Hepatocyte (in vitro differentiated cells): Measurements from ENCODE around the gene CDH12.

ENCODE experiments used
- EZH2 ChIP-seq: fragments of 200-600 bp; sonication (generic); IDR thresholded peaks from 2 replicates; pipeline ENCODE4 v1.6.1; 2016; ENCODE audit warnings: antibody characterized with exemption, mild to moderate bottlenecking, borderline replicate concordance
- EZH2phosphoT487 ChIP-seq: fragments of 200-600 bp; sonication (generic); IDR thresholded peaks from one replicate; pipeline ENCODE4 v1.6.1; 2018; ENCODE audit warnings: antibody characterized with exemption, mild to moderate bottlenecking, low read depth, moderate library complexity; ENCODE audit not compliant: unreplicated experiment, severe bottlenecking
- TF ChIP-seq, protein P1 (sequence below): fragments of 200-600 bp; sonication (generic); IDR thresholded peaks from 2 replicates; pipeline ENCODE4 v1.5.1; 2016; ENCODE audit warnings: antibody characterized with exemption, mild to moderate bottlenecking; ENCODE audit not compliant: poor library complexity

DNA sequence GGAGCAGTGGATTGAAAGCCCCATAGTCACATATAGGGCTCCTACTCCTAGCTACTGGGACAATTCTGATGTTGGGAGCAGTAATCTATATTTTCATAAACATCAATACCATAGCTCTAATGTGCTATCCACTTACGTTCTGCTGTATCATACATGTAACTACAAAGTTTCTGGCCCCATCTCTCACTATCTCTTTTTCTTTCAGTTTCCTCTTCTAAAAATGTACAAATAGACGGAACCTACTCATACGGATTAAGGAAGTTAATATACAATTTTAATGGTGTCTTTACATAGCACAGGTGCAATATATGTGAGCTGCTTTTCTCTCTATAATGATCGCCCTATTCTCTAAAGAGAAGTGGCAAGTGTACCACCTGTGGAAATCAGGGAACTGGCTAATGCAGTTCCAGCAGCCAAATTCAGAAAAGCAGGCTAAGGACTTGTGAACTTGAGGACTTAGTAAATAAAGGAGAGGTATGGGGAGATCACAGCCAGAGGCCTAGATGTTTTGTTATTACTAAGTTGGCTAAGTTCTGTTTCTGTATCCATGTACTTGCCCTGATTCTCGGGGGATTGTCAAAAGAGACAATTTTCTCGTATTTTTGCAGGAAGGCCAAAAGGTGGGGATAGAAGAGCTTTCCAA, 1021.9 kb downstream of the CDH12 start:
- TF ChIP-seq, protein P1, sequence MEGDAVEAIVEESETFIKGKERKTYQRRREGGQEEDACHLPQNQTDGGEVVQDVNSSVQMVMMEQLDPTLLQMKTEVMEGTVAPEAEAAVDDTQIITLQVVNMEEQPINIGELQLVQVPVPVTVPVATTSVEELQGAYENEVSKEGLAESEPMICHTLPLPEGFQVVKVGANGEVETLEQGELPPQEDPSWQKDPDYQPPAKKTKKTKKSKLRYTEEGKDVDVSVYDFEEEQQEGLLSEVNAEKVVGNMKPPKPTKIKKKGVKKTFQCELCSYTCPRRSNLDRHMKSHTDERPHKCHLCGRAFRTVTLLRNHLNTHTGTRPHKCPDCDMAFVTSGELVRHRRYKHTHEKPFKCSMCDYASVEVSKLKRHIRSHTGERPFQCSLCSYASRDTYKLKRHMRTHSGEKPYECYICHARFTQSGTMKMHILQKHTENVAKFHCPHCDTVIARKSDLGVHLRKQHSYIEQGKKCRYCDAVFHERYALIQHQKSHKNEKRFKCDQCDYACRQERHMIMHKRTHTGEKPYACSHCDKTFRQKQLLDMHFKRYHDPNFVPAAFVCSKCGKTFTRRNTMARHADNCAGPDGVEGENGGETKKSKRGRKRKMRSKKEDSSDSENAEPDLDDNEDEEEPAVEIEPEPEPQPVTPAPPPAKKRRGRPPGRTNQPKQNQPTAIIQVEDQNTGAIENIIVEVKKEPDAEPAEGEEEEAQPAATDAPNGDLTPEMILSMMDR = no peak
- TF ChIP-seq EZH2 = no peak
- TF ChIP-seq EZH2phosphoT487 = no peak
